Measurements from ENCODE around the gene NOSTRIN. TPM values are rescaled to one million over a fixed set of nuclear protein-coding genes. Genes with fewer than 3 reads are reported as not detected.
"Not testable (repeated sequence)": the region's sequence is repeated elsewhere in the genome, so short reads cannot be mapped to it uniquely, and the experiment has no call there.

Gene NOSTRIN
- total RNA-seq, 1 experiment from 2014 or later, result 0.22 TPM

GRCh38 chr2:168789776-168790175, 12.7 kb upstream of the NOSTRIN start:
- DNase-seq (ENCODE audit: low read depth), result no peak

DNA sequence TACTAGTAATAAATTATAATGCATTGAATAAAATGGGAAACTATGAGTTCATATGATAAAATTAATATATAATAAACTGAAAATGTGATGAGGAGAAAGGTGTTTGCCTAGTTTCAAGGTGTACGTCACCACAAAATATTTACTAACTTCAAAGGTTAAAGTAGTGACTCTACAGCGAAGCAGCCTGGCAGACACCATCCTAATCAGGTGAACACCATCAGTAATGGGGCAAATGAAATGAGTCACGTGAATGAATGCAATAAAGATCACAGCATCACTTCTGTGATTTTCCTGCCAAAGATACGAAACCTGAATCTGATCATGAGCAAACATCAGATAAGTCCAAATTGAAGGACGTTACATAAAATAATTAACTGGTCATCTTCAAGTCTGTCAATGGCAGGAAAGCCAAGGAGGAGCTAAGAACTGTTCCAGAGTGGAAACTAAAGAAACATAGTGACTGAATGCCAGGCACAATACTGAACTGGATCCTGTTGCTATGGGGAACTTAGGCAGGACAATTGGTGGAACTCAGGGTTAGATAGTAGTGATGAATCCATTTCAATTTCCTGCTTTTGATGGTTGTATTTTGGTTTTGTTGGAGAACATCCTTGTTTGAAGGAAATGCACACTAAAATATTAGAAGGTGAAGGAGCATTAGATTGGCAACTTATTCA, 12.1 kb upstream of the NOSTRIN start:
- no peak for DNase-seq (ENCODE audit: low read depth)

DNA sequence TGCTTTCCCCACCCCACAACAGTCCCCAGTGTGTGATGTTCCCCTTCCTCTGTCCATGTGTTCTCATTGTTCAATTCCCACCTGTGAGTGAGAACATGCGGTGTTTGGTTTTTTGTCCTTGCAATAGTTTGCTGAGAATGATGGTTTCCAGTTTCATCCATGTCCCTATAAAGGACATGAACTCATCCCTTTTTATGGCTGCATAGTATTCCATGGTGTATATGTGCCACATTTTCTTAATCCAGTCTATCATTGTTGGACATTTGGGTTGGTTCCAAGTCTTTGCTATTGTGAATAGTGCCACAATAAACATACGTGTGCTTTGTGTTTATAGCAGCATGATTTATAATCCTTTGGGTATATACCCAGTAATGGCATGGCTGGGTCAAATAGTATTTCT, 11.3 kb upstream of the NOSTRIN start:
- not testable (repeated sequence) for DNase-seq (ENCODE audit: low read depth)

DNA sequence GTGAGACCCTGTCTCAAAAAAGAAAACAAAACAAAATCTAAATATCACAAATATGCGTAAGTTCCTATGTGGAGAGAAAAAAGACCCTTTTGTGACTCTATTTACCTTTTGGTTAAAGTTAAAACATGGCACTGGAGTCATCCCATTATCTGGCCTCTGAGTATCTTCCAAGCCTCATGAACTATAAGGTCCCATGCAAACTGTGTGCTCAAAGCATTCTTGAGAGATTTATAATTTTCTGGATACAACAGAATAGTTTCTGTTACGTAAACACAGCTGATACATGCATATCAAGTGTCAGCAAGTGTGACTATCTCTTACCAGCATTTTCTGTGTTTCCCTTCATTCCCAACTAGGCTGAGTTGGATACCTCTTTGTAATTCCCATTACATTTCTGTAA, 8.8 kb upstream of the NOSTRIN start:
- DNase-seq (ENCODE audit: low read depth), result no peak

DNA sequence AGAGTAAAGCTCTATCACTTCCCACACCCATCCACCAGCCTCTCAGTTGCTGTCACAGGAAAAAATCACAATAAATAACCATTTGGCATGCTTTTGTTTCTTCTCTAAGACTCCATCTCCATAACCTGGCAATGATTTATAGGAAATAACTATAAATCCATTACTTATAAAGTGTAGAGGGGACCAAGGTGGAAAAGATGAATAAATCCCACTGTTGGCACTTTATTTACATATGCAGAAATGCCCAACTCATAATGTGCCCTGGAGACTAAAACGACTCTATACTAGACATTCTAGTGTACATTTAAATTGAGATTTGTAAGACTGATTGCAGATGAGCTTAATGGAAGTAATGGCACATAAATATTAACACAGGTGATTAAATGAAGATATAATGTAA, 7.5 kb upstream of the NOSTRIN start:
- DNase-seq (ENCODE audit: low read depth), result no peak

DNA sequence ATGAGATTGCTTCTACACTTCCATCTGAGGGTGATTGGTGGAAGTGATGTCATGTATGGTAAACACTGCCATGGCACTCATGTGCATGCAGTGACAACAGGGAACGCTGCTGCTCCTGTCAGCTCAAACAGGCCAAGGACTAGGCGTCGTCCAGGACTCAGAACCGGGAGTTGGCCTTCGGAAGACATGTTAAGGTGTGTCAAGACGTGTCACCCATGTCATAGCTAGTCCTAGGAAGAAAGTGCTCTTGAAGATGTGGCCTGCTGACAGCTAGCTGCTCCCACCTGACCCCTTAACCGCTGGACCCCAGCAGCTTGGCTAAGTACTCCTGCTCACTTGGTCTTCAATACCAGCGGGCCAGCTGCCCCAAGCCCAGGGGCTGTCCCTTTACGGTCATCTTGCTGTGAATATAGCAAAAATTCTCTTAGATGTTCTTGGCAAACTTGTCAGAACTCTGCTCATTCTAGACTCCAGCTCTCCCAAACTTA, 6.3 kb upstream of the NOSTRIN start:
- no peak for DNase-seq (ENCODE audit: low read depth)

DNA sequence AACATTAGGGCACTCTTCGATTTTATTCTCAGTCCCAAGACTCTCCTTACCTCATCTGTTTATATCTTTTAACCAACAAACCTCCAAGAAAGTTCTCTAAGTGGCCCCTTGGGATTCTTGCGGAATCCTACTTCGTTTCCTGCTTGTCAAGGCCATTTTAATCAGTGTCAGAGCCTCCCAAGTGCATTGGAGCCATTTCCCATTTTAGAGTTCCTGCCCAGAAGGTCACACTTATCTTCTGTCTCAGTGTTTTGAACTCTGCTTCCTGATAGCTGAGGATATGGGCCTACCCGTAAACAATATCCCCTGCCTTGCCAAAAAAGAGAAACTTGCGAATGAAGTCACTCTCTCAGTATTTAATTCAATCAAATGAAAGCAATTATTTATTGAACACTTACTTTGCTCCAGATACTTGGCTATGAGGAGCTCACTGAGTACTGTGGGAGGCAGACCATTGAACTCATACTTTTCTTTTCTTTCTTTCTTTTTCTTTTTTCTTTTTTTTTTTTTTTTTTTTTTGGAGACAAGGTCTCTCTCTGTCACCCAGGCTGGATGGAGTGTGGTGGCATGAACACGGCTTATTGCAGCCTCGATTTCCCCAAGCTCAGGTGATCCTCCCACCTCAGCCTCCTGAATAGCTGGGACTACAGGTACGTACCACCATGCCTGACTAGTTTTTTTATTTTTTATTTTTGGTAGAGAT, 5.7 kb upstream of the NOSTRIN start:
- DNase-seq (ENCODE audit: low read depth), result no peak

DNA sequence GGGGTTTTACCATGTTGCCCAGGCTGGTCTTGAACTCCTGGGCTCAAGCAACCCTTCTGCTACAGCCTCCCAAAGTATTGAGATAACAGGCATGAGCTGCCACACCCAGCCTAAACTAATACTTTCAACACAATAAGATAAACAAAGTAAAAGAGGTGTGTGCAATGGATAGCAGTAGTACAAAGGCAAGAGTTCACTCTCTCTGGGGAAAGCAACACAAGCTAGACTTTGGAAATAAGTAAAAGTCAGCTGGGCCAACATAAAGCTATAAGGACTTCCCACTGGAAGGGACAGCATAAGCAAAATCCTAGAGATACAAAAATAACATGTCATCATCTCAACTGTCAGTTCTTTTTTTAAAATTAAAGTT, 5.2 kb upstream of the NOSTRIN start:
- DNase-seq (ENCODE audit: low read depth), result no peak

DNA sequence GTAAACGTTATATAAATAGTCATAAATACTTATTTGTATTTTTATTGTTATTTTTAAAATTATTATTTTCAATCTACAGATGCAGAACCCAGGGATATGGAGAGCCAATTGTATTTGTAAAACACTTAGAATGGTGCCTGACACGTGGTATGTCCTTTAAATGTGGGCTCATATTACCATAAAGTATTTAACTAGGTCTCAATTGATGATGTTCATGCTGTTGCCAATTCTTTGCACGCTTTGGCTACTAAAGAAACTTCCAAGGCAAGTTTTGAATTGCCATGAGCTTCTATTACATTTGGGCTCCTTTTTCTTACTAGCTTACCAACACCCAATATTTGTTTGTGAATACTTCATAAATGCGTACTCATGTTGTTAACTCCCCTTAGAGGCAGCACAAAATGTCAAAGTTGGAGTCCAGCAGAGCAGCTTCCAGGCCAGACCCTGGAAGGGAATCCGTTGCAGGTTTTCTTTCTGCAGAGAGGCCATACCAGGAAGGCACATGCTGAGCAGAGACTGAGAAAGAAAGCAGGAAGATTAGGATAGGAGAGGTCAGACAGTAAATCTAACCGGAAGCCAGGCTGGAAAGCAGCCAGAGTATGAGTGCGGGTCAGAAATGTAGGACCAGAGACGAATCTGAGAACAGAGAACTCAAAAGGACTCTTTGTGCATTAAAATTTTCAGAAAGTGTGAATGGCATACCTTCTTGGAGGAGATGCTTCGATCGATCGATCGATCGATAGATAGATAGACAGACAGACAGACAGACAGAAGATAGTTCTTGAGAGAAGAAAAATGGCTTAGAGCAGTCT, 4.2 kb upstream of the NOSTRIN start:
- no peak for DNase-seq (ENCODE audit: low read depth)

DNA sequence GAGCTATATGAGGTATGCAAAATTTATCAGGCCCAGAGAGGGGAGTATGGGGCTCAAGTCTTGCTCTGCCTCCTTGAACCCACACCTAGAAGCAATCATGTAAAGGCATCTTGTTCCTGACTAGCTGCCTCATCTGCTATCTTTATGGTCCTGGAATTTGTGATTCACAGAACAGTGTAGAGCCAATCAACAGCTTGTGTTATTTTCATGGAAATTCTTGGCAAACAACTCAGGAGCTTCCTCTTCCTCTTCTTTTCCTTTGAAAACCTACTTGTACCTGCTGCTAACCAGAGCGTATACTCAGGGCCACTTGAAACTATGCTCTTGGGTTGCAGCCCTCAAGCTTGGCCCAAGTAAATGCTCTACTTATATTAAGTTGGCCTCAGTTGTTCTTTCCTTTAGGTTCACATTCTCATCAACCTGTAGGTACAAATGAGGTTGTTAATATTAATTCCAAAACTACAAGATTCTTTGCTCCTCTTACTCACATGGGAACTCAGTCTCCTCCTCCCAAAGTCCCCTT, 3.5 kb upstream of the NOSTRIN start:
- DNase-seq (ENCODE audit: low read depth), result no peak

- no peak for DNase-seq (ENCODE audit: low read depth)
Observed at GRCh38 chr2:168801471-168801870, 966 bp upstream of the NOSTRIN start.

- no peak for DNase-seq (ENCODE audit: low read depth)
Observed at GRCh38 chr2:168802859-168803725, 655 bp downstream of the NOSTRIN start.

DNA sequence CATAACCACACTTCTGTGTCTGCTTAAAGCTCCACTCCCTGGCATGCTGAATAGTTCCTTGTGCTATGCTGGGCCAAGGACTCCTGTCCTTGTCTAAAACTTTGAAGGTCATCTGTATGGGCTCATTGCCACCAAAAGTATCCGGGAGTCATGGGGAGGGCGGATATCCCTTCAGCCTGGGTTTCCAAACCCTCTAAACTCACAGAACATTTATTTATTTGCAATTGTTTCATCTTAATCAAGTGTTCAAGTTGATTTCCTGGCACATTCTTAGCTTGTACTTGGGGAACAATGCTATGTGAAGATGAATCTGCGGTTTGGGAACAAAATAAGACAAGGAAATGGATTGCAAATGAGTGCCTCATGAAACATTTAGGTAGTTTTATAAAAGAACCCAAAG, 1.8 kb downstream of the NOSTRIN start:
- no peak for DNase-seq (ENCODE audit: low read depth)

DNA sequence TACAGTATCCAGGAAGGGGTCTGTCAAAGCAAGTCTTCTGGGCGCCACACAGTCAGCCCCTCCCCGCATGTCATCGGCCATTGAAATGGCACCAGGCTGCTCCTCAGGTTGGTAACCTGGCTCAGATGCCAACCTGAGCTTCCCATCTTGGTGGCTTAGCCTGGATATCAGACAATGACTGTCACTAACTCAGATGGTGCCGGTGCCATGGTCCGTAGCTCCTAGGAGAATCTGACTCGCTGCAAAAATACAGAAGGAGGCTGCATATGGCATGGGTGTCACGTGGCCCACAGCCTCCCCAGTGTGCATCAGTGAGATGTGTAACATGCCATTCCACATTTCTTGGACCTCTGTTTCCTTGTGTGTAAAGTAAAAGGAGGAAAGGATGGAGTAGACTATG, 3.2 kb downstream of the NOSTRIN start:
- no peak for DNase-seq (ENCODE audit: low read depth)

DNA sequence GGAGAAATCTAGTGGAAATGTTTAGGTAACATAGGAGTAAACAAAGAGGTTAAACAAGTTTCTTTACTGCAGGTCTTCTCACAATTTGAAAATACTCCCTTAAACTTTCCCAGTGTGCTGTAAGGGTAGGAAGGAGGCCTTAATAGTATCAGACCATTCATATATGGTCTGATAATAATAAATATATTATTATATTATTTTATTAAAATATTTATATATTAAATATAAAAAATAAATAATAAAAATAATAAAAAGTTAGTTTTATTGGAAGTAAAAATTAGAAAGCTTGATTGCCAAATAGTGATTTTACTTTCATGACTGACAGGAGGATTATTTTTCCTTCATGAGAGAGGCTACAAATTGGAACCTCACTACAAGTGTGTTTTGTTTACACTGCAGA, 7.1 kb downstream of the NOSTRIN start:
- DNase-seq (ENCODE audit: low read depth), result no peak

DNA sequence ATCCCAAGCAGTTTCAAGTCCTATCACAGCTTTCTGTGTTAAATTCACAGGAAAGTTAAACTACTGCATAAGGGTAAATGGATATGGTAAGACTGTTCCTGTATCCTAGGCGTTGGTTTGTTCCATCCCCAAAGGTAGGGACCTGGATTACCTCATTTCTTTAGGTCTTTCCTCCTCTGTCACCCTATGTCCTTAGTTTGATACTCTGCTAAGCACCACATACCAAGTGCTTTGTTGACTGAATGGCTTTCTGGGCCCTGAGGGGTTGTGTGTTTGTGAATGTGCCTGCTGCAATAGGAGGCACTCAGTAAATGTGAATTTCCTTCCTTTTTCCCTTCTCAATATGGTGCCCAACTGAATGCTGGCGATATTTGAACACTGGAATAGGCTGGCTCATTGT, 7.8 kb downstream of the NOSTRIN start:
- no peak for DNase-seq (ENCODE audit: low read depth)

DNA sequence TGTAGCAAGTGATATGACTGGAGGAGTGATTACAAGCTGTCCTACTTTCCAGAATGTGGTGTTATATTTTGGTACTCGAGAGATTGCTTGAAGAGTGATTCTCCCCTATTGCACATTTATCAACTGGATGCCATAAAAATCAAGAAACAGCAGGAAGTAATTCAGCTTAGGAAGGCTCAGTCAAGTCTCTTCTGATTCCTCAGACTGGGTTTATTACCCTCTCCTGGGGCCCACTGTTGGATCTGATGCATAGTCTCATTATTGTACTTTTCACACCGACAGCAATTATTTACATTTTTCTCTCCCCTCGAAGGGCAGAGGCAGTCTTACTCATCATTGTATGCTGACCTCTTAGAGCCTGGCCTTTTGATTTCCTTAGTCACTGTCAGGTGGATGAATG, 9.3 kb downstream of the NOSTRIN start:
- no peak for DNase-seq (ENCODE audit: low read depth)

GRCh38 chr2:168814046-168814445, 11.6 kb downstream of the NOSTRIN start:
- DNase-seq (ENCODE audit: low read depth), result peak; percentile 7

DNA sequence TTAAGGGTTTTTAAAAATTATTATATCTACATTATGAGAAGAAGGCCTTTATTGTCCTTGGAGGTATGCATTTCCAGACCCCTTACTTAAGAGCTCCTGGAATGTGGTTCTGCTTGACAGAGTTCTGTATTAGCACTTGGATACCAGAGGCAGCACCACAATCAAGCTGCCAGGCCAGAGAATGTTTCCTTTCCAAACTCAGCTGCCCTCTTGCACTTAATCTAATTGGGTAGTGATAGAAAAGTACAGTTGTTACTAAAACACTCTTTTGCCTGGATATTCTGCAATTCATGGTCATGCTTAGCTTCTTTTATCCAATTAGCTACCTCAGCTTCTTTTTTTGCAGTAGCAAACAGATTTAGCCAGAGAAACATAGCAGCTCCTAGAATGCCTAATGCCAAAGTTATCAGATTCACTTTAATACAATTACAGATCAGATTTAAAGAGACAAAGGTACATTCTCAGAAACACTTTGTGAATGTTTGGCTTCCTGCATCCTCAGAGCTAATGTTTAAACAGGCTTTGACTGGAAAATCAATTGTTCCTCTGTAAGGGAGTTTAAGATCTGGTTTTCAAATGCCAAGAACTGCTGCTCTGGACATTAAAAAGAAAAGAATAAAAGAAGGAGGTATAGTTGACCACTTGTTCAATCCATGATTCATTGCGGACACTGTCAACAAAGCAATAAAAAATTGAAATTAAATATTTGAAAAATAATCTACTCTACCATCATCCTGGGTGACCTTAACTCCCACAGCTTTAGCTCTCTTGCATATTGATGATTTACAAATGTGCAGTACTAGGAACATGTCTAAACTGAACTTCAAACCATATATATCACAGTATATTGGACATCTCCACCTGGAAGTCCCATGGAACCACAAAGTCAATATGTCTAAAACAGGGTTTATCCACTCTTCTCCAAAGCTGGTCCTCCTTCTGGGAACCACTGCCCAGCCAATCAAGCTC, 12.8 kb downstream of the NOSTRIN start:
- no peak for DNase-seq (ENCODE audit: low read depth)

GRCh38 chr2:168816369-168816768, 13.9 kb downstream of the NOSTRIN start:
- DNase-seq (ENCODE audit: low read depth), result peak; percentile 71

Measured in M059J (cell line).